Glomerular visceral epithelial cell (primary cell): ENCODE data around the gene PIP5K1C.

Source experiments
- DNase-seq: peaks from one replicate; pipeline ENCODE4 v3.0.0-alpha.2; 2016; ENCODE audit errors: extremely low spot score

Gene PIP5K1C

DNA sequence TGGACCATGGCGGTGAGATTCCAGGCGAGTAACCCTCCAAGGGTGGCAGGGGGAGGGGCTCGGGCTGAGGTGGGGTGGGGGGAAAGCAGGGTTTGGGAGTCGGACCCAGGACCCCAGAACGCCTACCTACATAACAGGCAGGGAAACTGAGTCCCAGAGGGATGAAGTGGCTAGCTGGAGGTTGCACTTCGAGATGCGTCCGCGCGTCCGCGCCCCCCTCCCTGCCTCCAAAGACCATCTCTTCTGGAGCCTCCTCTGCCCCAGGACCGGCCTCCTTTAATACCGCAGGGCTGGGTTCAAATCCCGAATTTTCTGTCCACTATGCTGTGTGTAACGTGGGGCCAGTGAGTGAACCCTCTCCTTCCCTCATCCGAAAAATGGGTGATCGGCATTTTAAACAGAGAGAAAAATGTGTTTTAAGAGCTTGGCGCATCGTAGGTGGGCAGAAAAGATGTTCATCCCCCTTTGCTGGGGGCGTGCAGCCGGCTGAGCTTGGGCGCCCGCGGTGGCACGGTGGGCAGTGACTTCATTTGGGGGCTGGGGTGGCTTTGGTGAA is 21.7 kb upstream of the PIP5K1C start:
- no peak for DNase-seq

DNA sequence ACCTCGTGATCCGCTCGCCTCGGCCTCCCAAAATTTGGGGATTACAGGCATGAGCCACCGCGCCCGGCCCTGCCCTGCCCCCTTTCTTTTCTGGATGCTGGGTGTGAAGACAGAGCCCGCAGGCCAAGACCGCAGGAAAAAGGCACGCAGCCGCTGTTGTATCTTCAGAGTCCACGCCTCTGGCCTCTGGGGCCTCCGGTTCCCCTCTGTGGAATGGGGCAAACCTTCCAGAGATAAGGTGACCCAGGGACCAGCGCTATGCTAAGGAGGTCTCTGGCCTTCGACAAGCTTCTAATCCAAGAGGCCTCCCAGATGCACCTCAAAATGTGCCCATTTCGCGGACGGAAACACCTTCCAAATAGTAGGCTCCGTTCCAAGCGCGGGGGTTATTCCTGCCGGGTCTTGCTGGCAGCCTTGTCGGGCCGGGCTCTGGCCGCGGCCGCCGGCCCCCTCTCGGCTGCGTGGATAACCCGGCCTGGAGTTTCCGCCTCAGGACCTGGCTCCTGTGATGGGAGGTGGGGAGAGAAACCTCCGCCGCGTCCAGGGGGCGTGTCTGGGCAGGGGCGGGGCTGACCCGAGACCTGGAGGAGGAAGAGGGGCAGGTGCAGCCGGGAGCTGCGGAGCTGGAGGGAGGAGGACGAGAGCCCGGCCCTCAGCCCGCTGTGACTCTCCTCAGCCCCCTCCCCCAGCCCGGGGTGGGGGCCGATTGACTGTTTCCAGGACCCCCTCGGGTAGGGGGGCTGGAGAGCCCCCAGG is 21.0 kb upstream of the PIP5K1C start:
- peak; percentile 86 for DNase-seq

DNA sequence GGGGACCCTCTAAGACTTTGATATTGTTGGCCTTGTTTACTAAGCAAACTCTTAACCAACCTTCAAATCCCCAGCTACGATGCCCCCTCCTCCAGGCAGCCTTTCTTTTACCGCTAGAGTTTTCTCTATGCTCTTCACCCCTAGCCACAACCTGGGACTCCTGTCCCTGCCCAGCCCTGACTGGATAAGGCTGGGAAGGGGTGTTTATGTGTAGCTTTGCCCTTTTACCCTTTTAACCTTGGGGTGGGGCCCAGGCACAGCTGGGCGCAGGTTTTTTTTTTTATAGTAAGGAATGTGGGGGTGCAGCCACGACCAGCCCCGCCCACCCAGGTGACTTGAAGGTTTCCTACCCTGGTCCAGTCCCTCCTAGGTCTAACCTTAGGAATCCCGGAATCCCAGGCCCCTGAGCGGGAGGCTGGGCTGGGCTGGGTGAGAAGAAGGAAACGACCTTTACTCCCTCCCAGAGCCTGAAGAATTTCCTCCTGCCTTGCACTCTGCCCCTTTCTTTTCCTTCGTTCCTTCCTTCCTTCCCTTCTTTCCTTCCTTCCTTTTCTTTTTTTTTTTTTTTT is 20.2 kb upstream of the PIP5K1C start:
- no peak for DNase-seq

DNA sequence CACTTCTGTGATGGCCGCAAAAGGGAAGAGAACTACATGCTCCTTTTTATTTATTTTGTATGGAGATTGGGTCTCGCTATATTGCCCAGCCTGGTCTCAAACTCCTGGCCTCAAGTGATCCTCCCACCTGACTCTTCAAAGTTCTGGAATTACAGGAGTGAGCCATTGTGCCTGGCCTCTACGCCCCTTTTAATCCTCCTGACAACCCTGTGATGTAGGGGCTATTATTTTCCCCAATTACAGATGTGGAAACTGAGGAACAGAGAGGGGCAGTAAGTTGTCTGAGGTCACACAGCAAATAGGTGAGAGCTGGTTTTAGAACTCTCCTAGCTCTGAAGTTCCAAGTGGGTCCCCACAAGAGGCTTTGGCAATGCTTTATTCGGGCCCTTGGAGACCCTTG is 19.6 kb upstream of the PIP5K1C start:
- no peak for DNase-seq

DNA sequence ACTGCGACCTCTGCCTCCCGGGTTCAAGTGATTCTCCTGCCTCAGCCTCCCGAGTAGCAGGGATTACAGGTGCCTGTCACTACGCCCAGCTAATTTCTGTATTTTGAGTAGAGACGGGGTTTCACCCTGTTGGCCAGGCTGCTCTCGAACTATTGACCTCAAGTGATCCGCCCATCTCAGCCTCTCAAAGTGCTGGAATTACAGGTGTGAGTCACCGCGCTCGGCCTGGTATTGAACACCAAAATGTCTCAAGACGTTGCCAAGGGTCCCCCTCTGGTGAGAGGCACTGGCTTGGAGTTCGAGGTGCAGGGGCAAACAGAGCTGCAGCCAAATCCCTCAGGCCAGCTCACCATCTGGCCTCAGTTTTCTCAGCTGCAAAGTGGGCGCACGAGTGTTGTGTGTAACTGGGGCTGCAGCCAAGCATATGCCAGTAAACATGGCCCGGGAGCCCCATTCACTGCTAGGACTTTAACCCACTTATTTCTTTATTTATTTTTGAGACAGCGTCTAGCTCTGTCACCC is 15.9 kb upstream of the PIP5K1C start:
- DNase-seq = no peak

DNA sequence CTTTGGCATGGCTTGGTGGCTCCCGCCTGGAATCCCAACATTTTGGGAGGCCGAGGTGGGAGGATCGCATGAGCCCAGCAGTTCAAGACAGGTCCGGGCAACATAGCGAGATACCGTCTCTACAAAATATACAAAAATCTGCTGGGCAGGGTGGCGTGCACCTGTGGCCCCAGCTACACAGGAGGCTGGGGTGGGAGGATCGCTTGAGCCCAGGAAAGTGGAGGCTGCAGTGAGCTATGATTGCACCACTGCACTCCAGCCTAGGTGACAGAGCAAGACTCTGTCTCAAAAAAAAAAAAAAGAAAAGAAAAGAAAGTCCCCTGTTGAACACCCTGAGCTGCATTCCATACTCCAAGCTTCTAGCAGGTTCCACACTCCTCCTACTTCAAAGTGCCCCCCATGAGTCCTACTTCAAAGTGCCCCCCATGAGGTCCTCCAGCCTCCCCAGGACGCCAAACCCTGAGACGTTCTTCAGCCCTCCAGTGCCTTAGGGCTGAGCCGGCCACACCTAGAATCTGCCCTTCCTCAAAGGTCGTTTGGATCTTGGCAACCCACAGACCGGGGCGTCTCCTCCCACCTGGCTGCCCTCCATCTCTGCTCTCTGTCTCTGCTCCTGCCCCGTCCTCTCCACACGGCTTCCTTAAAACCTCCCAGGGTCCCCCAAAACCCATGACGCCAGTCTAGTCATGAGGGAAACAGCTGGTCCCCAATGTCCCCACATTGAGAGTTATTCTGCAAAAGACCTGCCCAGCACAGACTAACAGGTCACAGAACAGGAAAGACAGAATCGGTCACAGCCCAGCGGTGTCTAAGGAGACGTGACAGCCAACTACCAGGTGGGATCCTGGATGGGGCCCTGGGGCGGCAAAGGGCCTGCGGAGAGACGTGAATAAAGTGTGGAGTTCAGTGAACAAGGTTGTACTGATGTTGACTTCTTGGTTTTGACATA is 12.7 kb upstream of the PIP5K1C start:
- no peak for DNase-seq

DNA sequence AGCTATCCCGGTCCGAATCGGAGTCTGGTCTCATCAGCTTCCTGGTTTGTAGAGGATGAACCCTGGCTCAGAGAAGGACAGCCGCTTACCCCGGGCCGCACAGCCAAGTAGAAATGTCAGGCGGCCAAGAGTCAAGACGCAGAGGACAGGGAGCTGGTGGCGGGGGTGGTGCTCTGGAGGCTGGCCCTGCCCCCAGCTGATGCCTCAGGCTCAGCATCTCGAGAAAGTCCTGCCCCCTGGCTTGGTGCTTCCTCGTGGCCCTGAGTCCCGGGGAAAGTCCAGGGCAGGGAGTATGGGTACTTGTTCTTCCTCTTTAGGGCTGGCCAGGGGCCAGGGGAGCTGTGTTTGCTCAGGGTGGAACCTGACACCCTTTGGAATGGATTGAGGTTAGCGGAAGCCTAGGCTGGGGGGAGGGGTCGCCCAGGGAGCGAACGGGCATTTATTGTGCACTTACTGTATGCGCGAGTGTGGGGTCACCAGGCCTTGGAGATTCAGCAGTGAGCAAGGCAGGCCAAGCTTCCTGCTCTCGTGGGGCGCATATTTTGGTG is 10.1 kb upstream of the PIP5K1C start:
- peak; percentile 68 for DNase-seq

DNA sequence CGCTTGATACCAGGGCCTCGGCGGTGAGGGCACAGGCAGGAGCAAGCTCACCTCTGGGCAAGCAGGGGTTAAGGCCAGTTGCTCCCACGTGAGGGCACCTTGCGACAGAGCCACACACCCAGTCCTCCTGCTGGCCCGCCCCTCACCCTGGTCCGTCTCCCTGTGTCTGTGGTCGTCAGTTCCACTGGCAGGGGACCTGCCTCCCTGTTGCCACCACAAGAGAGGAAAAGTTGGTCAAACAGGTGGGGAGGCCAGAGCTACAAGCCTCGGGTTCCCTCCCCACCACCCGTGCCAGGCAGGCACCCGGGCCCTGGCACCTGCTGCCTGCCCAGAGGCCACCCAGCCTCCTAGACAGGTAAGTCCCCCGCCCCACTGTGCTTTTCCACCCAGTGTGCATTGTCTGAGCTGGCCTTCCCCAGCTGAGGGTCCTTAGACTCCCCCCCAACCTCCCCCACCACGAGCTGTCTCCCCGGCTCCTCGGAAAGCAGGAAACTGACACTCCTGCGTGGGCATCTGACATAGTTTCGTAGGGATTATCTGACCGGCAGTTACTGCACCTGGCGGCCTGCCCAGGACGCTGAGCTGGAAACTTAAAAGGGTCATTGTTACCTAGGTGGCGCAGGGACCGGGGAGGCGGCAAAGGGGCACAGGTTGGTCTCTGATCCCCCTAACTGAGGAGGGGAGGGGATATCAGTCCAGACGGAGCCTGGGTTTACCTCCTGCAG is 8.1 kb upstream of the PIP5K1C start, which contains the start of gene TJP3:
TSS of gene TJP3 (plus strand) at position 178 of the 725 bp plus-strand sequence. CDS start 20,049 bp downstream, outside the sequence.
- peak; percentile 31 for DNase-seq

DNA sequence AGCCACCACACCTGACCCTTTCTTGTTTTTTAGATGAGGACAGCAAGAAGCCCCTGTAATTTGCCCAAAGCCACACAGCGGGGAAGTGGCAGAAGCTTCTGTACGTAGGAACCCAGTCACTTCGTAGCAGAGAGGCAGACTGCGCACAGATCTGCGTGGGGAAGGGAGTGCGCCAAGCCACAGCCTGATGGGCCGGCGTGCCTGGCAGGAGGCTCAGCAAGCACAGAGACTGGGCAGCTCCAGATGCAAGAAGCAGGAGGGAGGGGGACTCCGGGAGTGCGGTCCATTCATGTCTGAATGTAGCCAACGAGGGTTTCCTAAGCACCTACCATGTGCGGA is 7.6 kb upstream of the PIP5K1C start:
- no peak for DNase-seq

DNA sequence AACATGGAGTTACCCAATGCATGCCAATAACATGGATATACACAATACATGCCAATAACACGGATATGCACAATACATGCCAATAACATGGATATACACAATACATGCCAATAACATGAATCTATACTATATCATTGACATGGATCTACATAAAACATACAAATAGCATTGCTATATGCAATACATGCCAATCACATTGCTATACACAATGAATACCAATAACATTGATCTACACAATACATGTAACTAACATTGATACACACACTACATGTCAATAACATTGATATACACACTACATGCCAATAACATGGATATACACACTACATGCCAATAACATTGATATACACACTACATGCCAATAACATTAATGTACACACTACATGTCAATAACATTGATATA is 932 bp upstream of the PIP5K1C start:
- DNase-seq = no peak

DNA sequence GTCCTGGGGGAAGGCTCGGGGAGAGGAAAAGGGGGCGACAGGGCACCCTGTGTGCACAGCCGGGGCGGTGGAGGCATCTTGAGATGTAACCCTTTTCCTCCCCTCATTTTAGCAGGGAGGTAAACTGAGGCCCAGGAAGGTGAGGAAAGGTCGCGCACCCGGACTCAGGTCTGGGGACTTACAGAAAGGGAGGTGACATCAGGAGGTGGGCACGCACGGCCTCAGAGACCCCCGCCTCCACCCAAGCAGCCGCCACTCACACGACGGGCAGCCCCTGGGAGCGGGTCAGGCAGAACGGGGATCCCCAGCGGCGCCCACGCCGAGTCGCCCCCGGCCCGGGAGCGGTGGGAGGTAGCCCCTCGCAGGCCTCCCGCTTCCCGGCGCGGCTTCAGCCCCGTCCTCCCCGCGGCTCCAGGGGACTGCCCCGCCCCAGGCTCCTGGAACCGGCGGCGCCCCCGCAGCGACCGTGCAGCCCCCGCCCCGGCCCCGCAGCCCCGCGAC is 477 bp downstream of the PIP5K1C start:
- DNase-seq = no peak

DNA sequence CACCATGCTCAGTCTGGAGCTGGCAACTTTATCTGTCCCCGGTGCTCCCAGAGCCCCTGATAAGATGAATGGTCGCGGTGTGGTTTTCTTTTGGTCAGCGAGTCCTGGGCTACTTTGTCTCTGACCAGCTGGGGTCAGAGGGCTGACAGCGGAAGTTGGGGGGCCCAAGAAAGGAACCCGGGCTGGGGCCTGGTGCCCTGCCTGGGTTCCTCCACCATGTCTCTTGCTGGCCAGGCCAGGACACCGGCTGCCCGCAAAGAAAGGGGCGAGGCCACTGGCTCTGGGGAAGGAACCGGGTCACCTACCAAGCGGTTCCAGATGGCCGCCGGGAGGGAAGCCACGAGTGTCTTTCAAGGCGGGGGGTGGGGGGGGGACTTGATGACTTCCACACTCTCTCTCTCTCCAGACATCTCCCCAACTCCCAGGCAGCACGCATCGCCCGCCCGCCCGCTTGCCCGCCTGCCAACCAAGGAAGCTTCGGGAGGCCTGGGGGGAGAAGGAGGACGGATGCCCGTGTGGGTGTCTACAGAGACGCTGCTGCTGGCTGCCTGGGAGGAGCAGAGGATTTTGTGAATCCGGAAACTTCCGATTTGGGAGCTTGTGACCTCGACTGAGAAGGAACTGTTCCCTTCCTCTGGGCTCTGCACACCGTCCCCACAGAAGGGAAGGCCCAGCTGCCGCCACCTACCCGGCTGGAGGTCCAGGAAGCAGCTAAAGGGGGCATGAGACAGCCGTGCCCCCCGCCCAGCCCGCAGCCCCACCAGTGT is 1.1 kb downstream of the PIP5K1C start:
- DNase-seq = peak; percentile 53

DNA sequence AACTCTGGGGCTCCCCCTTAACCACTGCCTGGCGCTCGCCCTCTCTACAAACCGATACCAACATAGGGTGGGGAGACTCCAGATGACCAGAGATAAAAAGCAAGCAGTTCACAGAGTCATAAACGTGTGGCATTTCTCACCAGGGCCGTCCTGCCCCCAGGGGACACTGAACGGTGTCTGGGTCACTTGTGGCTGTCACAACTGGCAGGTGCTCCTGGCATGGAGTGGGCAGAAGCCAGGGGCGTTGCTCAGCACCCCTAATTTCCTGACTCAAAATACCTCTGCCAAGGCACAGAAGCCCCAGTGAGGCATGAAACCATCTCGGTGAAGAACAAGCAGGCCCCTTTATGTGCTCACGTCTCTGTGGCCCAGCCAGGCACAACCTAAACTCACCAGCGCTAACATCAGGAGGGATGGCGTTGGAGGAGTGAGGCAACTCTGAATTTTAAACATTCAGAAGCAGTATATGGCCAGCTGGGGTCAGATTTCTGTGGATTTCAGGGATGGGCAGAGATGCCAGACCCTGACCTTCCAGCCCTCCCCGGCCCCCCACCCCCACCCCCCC is 1.8 kb downstream of the PIP5K1C start:
- DNase-seq = no peak

DNA sequence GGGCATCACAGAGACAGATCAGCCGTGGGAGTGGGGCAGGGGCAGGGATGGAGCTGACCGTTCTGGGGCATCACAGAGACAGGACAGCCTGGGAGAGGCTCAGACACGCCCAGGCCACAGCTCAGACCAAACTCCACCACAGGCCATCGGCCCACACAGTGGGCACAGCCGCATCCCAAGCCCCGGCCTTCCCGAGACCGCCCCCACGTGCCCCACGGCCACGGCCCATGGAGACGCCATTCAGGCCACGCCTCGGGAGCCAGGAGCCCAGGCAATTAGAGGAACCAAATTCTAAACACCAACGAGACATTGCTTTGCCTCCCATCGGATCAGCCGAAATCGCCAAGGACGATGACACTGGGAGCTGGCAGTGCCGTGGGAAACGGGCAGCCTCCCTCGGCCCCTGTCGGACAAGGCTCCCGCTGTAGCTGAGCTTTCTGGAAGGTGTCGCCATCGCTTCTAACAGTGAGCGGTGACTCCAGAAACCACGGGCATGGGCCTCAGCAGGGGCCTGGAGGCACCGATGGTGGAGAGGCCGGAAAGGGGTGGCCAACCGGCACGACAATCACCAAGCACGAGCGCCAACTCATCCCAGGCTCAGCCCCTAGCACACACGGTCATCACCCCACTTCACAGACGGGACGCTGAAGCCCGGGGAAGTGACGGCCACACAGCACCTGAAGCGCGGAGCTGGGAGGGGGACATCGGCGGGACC is 2.4 kb downstream of the PIP5K1C start:
- no peak for DNase-seq

DNA sequence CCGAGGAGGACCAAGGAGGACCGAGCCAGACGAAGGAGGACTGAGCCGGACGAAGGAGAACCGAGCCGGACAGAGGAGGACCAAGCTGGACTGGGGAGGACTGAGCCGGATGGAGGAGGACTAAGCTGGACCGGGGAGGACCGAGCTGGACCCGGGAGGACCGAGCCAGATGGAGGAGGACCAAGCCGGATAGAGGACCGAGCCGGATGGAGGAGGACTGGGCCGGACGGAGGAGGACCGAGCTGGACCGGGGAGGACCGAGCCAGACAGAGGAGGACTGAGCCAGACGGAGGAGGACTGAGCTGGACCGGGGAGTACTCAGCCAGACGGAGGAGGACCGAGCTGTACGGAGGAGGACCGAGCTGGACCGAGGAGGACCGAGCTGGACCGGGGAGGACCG is 3.2 kb downstream of the PIP5K1C start:
- no peak for DNase-seq

DNA sequence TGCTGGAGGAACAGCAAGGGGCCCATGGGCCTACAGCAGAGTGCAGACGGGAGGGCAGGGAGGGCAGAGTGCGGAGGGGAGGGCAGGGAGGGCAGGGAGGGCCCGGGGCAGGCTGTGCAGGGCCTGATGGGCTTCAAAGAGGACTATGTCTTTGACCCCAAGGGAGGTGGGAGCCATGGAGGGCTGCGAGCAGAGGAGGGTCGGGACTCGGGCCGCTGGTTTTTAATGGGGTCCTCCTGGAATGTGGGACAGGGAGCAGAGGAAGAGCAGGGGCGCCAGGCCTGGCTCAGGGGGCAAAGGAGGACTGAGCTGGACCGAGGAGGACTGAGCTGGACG is 3.6 kb downstream of the PIP5K1C start:
- no peak for DNase-seq

DNA sequence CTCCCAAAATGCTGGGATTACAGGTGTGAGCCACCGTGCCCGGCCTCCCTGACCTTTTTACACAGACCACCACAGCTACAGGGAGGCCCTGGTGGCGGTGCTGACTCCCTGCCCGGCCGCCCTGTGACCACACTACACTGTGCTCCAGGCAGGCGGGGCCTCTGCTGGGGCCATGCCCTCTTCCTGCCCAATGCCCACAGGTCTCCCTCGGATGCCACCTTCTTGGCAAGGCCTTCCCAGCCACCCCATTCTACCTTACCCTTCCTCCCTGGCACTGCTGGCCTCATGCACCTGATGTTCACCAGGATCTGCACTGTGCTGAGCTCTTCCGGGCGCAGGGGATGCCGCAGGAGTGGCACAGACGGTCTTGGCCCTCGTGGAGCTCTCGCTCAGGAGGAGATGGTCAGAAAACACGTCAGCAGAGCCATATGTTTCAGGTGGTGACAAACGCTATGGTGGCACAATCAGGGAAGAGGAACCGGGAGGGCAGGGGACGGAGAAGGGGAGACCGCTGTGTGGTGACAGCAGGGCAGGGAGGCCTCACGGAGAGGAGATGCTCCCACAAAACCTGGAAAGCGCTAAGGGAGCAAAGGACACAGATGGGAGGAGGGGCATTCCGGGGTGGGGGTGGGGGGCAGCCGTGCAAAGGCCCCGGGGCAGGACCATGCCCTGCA is 4.1 kb downstream of the PIP5K1C start:
- no peak for DNase-seq

DNA sequence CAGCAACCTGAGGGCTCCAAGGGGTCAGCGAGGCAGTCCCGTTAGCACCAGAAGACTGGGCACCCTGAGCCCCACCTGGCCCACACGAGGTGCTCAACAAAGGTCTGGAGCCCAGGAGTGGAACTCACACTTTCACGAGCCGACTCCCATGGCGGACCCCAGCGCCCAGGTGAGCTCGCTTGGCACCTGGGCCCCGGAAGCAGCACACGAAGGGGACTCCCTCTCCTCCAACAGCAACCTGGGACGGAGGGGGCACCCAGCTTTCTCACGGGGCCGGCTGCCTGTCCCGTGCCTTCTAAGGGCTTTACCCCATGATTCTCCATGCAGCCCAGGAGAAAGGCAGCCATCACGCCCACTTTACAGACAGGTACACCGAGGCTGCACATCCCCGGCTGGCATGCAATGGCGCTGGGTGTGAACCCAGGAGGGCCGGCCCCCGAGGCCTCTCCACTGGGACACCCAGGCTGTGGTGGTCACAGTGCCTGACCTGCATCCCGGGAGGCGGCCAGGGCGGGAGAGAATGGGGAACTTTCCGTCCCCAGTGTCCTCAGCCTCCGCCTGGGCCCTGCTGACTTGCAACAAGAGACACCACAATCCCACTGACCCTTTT is 5.0 kb downstream of the PIP5K1C start:
- DNase-seq = no peak
